Right cardiac atrium (tissue), 5 donors: ENCODE data around the gene ZNF30. TPM values are rescaled to one million over a fixed set of nuclear protein-coding genes. Genes with fewer than 3 reads are reported as not detected.
"Not testable (repeated sequence)": the region's sequence is repeated elsewhere in the genome, so short reads cannot be mapped to it uniquely, and the experiment has no call there.

Source experiments
- ATAC-seq, 2 donors: fragments of 200-7000 bp; cut with Tn5 transposase; one replicate each; pipeline versions ENCODE4 v1.8.0 to v1.9.1; 2020; ENCODE audit warnings: moderate library complexity in 2 of 2, mild to moderate bottlenecking in 1 of 2
- DNase-seq, 3 donors: peaks; one replicate each; pipeline ENCODE4 v3.0.0-alpha.2; 2020
- H3K27ac ChIP-seq: one replicate; pipeline ENCODE4 v1.5.1; 2013; ENCODE audit warnings: mild to moderate bottlenecking, low read length, control low read depth, moderate library complexity
- H3K27me3 ChIP-seq: one replicate; pipeline ENCODE4 v1.6.1; 2013; ENCODE audit not compliant: control insufficient read depth, insufficient read depth
- H3K4me1 ChIP-seq: one replicate; pipeline ENCODE4 v1.6.1; 2013; ENCODE audit warnings: low read length; ENCODE audit not compliant: control insufficient read depth, insufficient read depth
- H3K4me3 ChIP-seq: one replicate; pipeline ENCODE4 v1.5.1; 2013; ENCODE audit warnings: low read length, control low read depth
- H3K9me3 ChIP-seq: one replicate; pipeline ENCODE4 v1.6.1; 2013; ENCODE audit warnings: low read length; ENCODE audit not compliant: control insufficient read depth
- WGBS: extraction: QIAGEN DNeasy Blood & Tissue Kit; methylation state at CpG from one replicate; pipeline ENCODE4 v1.1.7; 2013; 5-methylcytosine and 5-hydroxymethylcytosine counted together
- intact Hi-C, 4 donors: fragments of 100-400 bp; cut with DNase I; formaldehyde crosslinking; loops; one replicate each; pipeline versions ENCODE4 v1.11.0 to v1.14.0; 2022 to 2023
- polyA plus RNA-seq: library from polyadenylated mRNA; stranded (reverse); fragments of 200-250 nt; gene quantifications from one replicate; pipeline ENCODE4 v1.2.3, GENCODE V29; 2013
- total RNA-seq, 4 donors: library from RNA; stranded (reverse); fragmentation: NEBNext Ultra II Directional; extraction: Animal tissue kit (Norgen Biotek cat#: 25700); gene quantifications; one replicate each; pipeline ENCODE4 v1.2.1, GENCODE V29; 2021
- donor health status: healthy with polysubstance abuse.
- donor health status: DM: no; HTN: yes; CAD: no.
- donor health status: DM: no; HTN: no; CAD: no.
- donor health status: DM: no; HTN: yes; CAD: no; lungs with severe emphysema.
- donor health status: DM: yes; HTN: yes; CAD: no.

The ZNF30 gene
- total and polyA plus RNA-seq, 5 donors, result 1.4 to 3.4 (median 3.1) TPM

DNA sequence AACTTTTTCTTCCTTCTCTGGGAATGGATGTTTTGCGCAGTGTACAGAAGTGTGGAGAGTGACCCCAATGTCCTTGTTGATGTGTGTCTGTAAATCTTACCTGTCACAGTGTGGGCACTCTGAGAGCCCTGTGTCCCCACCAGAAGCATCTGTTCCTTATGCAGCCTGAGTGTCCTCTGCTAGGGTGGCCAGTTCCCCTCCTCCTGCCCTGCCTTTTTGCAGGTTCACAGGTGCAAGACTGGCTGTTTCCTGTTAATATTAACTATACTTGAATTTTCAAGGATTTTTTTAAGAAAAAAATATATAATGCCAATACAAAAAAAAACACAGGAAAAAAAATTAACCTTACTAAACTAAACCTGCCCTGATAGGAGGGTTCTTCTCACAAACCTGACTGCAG lies 61.4 kb downstream of the ZNF30 start:
- Histone ChIP-seq H3K4me3 (no peak overlapping the region), H3K27me3 (no peaks in the 10 kb centered on the region), H3K9me3 (no peaks in the 10 kb centered on the region), H3K4me1 (peaks cover 2% of the 10 kb centered on the region), H3K27ac (no peak overlapping the region)
- no peak for ATAC-seq
- no peak for DNase-seq
- intact Hi-C loops, result no loop called here
- WGBS, result 100% methylated on average over 1 of the region's 1 CpG

DNA sequence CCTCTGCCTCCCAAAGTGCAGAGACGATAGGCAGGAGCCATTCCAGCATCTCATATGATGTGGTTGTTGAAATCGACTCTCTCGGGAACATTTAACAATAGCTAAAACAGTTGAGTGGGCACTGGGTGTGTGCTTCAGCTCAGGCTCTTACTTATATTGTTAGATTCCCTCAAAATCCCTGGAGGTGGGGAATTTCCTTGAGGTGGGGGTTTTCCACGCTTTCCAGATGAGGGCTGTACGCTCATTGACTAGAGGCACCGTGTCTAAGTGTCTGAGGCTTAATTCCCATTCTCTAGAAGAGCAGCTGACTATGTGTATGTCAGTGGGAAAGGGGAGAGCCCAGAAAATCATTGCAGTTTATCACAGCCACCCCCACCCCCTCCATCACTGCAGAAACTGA lies 62.6 kb downstream of the ZNF30 start:
- 58% methylated on average over 6 of the region's 6 CpGs for WGBS
- Histone ChIP-seq H3K27ac (no peak overlapping the region), H3K9me3 (no peaks in the 10 kb centered on the region), H3K4me1 (peaks cover 2% of the 10 kb centered on the region), H3K4me3 (no peak overlapping the region), H3K27me3 (no peaks in the 10 kb centered on the region)
- no peak for ATAC-seq
- no peak for DNase-seq
- intact Hi-C loops, result no loop called here

DNA sequence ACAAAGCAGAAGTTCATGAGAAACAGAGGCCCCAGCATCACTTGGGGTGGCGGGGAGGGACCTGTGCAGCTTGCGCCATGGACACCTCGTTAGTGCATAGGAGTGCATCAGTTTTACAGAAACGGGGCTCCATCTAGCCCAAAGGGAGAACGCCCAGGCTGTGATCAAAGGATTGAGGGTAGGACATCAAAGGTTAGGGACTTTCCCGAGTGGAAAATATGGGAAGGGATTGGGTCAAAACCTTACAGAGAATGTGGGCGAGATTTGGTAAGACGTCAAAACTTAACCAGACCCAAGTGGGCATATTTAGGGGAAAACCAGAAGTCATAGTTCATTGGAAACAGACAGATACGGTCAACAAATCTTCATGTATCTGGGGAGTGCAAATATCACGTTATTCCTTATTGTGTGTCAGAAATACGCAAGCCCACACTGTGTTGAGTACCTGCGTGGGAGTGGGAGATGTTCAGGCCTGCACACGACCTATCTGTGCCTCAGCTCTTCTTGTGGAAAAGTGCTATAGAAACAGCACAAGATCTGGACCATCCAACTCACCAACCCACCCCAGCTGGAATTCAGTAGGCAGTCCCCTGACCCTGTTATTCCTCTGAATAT lies 64.0 kb downstream of the ZNF30 start:
- DNase-seq (peak in 1 of 3 donors; percentile 23), ATAC-seq (no peak)
- intact Hi-C loops, result no loop called here
- Histone ChIP-seq H3K27me3 (no peaks in the 10 kb centered on the region), H3K4me1 (no peaks in the 10 kb centered on the region), H3K9me3 (no peaks in the 10 kb centered on the region), H3K27ac (no peak overlapping the region), H3K4me3 (no peak overlapping the region)
- 86% methylated on average over 13 of the region's 13 CpGs for WGBS

DNA sequence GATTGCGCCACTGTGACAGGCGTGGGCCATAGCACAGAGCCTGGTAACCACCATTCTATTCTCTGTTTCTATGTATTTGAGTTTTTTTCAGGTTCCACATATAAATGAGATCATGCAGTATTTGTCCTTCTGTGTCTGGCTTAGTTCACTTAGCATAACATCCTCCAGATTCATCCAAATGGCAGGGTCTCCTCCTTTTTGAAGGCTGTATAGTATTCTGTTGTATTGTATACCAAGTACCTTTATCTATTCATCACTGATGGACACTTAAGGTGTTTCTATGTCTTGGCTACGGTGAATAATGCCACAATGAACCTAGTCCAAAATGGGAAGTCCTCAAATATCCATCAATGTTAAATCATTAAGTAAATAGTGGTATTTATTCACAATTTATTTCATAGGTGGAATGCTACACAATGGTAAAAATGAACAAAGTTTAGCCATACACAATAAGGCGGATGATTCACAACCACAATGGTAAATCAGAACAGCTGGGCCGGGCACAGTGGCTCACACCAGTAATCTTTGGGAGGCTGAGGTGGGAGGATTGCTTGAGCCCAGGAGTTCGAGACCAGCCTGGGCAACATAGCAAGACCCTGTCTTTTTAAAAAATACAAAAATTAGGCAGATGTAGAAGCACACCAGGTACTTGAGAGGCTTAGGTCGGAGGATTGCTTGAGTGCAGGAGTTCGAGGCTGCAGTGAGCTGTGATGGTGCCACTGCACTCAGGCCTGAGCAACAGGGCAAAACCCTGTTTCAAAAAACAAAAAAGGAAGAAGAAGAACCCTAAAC lies 65.0 kb downstream of the ZNF30 start:
- H3K27me3 ChIP-seq, result no peaks in the 10 kb centered on the region
- no peaks in the 10 kb centered on the region for H3K4me1 ChIP-seq
- H3K9me3 ChIP-seq, result no peaks in the 10 kb centered on the region
- WGBS, result 89% methylated on average over 8 of the region's 8 CpGs
- H3K27ac ChIP-seq, result no peak overlapping the region
- DNase-seq (peak in 1 of 3 donors; percentile 9), ATAC-seq (no peak)
- intact Hi-C loops, result no loop called here
- no peak overlapping the region for H3K4me3 ChIP-seq

DNA sequence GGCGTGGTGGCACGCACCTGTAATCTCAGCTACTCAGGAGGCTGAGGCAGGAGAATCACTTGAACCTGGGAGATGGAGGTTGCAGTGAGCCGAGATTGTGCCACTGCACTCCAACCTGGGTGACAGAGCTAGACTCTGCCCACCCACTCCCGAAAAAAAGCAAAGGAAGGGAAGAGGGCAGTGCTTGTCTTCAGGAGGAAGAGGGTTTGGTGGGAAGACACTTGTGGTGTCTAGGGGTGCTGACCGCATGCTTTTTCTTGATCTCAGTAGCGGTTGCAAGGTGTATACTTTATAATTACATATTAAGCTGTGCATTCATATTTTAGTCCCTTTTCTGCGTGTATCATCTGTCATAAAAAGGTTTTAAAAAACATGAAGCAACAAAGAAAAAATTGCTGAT lies 65.9 kb downstream of the ZNF30 start:
- intact Hi-C loops, H3K4me1 ChIP-seq, ATAC-seq, H3K27ac ChIP-seq, H3K4me3 ChIP-seq, H3K9me3 ChIP-seq, H3K27me3 ChIP-seq: not testable (repeated sequence)
- 83% methylated on average over 7 of the region's 7 CpGs for WGBS
- DNase-seq, result peak in 1 of 3 donors; percentile 10

DNA sequence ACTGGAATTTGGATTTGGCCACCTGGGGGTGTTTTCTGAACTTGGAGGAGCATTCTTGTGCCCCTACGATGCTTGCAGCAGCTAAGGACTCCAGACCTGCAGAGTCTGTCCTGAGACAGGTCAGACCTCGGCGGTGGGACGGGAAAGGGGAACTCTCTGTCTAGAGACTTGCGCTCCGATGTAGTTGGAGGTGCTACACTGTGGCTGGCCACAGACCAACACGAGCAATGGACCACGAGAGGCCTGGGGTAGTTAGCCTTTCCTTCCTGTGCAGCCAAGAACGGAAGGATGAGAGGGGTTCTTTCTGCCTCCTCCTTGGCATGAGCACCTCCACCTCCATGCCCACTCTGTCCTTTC lies 67.6 kb downstream of the ZNF30 start:
- H3K27ac ChIP-seq, result peak overlapping the region; percentile 28
- H3K27me3 ChIP-seq, result no peaks in the 10 kb centered on the region
- intact Hi-C loops, result no loop called here
- no peak overlapping the region for H3K4me3 ChIP-seq
- ATAC-seq, result no peak
- WGBS, result 64% methylated on average over 9 of the region's 9 CpGs
- no peaks in the 10 kb centered on the region for H3K4me1 ChIP-seq
- peak in 1 of 3 donors; percentile 52 for DNase-seq
- no peaks in the 10 kb centered on the region for H3K9me3 ChIP-seq

Other genes starting within 250 kb of the ZNF30 start
- gene SCGB2B2, start 249.7 kb upstream of the ZNF30 start, total RNA-seq, result under 1 TPM; 0.37 to 0.72 (median 0.55) TPM
- gene SCGB2B2, start 249.7 kb upstream of the ZNF30 start, polyA plus RNA-seq, result 0.68 TPM
- gene ZNF302, start 249.2 kb upstream of the ZNF30 start, total RNA-seq, result 10 to 100 TPM; 30.2 to 47.3 (median 41.3) TPM
- gene ZNF302, start 249.2 kb upstream of the ZNF30 start, polyA plus RNA-seq, result 25.1 TPM
- gene ZNF181, start 192.7 kb upstream of the ZNF30 start, total RNA-seq, result 10 to 100 TPM; 18.3 to 24.7 (median 20.8) TPM
- gene ZNF181, start 192.7 kb upstream of the ZNF30 start, polyA plus RNA-seq, result 15.1 TPM
- gene ZNF599, start 153.7 kb upstream of the ZNF30 start, total RNA-seq, result 1 to 10 TPM; 4.0 to 5.8 (median 4.8) TPM
- 4.0 TPM for gene ZNF599, start 153.7 kb upstream of the ZNF30 start, polyA plus RNA-seq
- 1 to 10 TPM; 3.3 to 5.1 (median 4.3) TPM for gene ZNF792, start 37.3 kb downstream of the ZNF30 start, total RNA-seq
- 1.1 TPM for gene ZNF792, start 37.3 kb downstream of the ZNF30 start, polyA plus RNA-seq
- 10 to 100 TPM; 27.9 to 37.4 (median 32.7) TPM for gene GRAMD1A, start 73.4 kb downstream of the ZNF30 start, total RNA-seq
- gene GRAMD1A, start 73.4 kb downstream of the ZNF30 start, polyA plus RNA-seq, result 32.0 TPM
- gene SCN1B, start 103.6 kb downstream of the ZNF30 start, total RNA-seq, result 100 to 1,000 TPM in 1 of 4 donors, 10 to 100 TPM in 3; 74.3 to 134 (median 87.1) TPM
- 89.1 TPM for gene SCN1B, start 103.6 kb downstream of the ZNF30 start, polyA plus RNA-seq
- 1 to 10 TPM; 3.9 to 7.0 (median 5.0) TPM for gene HPN, start 114.8 kb downstream of the ZNF30 start, total RNA-seq
- gene HPN, start 114.8 kb downstream of the ZNF30 start, polyA plus RNA-seq, result 1.5 TPM
- 1 to 10 TPM; 2.2 to 5.7 (median 4.3) TPM for gene FXYD3, start 188.9 kb downstream of the ZNF30 start, total RNA-seq
- 5.2 TPM for gene FXYD3, start 188.9 kb downstream of the ZNF30 start, polyA plus RNA-seq
- 10 to 100 TPM; 25.0 to 40.9 (median 32.5) TPM for gene LGI4, start 208.2 kb downstream of the ZNF30 start, total RNA-seq
- gene LGI4, start 208.2 kb downstream of the ZNF30 start, polyA plus RNA-seq, result 35.6 TPM
- gene FXYD1, start 211.9 kb downstream of the ZNF30 start, total RNA-seq, result 100 to 1,000 TPM; 441 to 544 (median 499) TPM
- 289 TPM for gene FXYD1, start 211.9 kb downstream of the ZNF30 start, polyA plus RNA-seq
- gene FXYD7, start 216.4 kb downstream of the ZNF30 start, total RNA-seq, result under 1 TPM in 1 of 4 donors, not detected in 3; 0.40 TPM
- 0.25 TPM for gene FXYD7, start 216.4 kb downstream of the ZNF30 start, polyA plus RNA-seq
- gene FXYD5, start 227.8 kb downstream of the ZNF30 start, total RNA-seq, result 10 to 100 TPM; 22.5 to 46.3 (median 31.0) TPM
- 31.8 TPM for gene FXYD5, start 227.8 kb downstream of the ZNF30 start, polyA plus RNA-seq